ENCODE data around the gene CACNA1A.

CACNA1A gene

DNA sequence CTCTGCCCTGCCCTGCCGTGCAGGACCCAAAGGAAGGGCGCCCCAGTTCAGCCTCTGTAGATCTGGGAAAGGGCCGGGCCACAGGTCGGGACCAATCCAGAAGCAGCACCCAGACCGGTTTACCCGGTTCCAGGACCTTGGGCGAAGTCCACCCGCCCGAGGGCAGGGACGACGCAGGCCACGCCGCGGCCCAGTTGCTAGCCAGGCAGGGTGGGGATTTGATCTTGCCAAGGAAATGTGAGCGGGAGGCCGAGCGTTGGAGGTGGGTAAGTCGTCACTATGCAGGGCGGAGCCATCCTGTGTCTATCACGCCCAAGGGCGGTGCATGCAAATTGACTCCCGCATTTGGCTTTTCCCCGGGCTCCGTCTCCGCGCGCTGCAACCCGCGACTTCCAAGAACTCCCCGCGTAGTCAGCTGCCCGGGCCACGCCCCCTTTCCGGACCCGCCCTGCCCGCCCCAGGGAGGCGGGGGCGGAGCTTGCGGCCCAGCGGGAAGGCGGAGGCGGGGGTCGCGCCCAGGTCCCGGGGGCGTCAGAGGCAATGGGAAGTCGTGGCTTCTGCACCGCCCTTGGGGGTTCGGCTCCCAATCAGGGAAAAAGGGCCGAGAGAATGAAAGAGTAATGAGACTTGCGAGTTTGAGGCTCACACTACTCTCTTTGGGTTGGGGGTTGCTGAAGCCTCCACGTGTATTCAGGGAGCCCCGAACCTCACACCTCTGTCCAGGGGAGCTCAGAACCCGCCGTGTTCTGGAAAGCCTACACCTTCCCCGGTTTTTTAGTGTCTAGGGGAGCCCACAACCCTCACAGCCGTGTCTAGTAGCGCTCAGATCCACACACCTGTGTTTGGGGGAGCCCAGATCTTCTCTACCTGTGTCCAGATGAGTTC, 343.3 kb downstream of the CACNA1A start (continued):
- TF ChIP-seq, protein P1, sequence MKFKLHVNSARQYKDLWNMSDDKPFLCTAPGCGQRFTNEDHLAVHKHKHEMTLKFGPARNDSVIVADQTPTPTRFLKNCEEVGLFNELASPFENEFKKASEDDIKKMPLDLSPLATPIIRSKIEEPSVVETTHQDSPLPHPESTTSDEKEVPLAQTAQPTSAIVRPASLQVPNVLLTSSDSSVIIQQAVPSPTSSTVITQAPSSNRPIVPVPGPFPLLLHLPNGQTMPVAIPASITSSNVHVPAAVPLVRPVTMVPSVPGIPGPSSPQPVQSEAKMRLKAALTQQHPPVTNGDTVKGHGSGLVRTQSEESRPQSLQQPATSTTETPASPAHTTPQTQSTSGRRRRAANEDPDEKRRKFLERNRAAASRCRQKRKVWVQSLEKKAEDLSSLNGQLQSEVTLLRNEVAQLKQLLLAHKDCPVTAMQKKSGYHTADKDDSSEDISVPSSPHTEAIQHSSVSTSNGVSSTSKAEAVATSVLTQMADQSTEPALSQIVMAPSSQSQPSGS (tag by site-specific recombination; IDR thresholded peaks at IDR 0.05; ENCODE audit: low read depth), result no peak
- TF ChIP-seq ZNF571 (tag by site-specific recombination; IDR thresholded peaks at IDR 0.05), result no peak
- no peak for TF ChIP-seq ZNF837 (tag by site-specific recombination; IDR thresholded peaks at IDR 0.05)
- TF ChIP-seq ZNF423 (tag by site-specific recombination; IDR thresholded peaks at IDR 0.05), result peak; percentile 90
- no peak for TF ChIP-seq ZNF175 (tag by site-specific recombination; IDR thresholded peaks at IDR 0.05)
- TF ChIP-seq, protein P2, sequence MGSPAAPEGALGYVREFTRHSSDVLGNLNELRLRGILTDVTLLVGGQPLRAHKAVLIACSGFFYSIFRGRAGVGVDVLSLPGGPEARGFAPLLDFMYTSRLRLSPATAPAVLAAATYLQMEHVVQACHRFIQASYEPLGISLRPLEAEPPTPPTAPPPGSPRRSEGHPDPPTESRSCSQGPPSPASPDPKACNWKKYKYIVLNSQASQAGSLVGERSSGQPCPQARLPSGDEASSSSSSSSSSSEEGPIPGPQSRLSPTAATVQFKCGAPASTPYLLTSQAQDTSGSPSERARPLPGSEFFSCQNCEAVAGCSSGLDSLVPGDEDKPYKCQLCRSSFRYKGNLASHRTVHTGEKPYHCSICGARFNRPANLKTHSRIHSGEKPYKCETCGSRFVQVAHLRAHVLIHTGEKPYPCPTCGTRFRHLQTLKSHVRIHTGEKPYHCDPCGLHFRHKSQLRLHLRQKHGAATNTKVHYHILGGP (tag by site-specific recombination; IDR thresholded peaks at IDR 0.05), result peak; percentile 83
- TF ChIP-seq ZNF473 (tag by site-specific recombination; IDR thresholded peaks at IDR 0.05), result no peak
- no peak for TF ChIP-seq ZNF548 (tag by site-specific recombination; IDR thresholded peaks at IDR 0.05)
- TF ChIP-seq ZEB2 (tag by site-specific recombination; IDR thresholded peaks at IDR 0.05), result peak; percentile 60; the same call in 1 of the 2 replicates
- no peak for TF ChIP-seq ZNF514 (tag by site-specific recombination; IDR thresholded peaks at IDR 0.05)
- no peak for TF ChIP-seq ZNF664 (tag by site-specific recombination; IDR thresholded peaks at IDR 0.05)
- TF ChIP-seq ZNF521 (tag by site-specific recombination; IDR thresholded peaks at IDR 0.05), result no peak
- TF ChIP-seq, protein P3, sequence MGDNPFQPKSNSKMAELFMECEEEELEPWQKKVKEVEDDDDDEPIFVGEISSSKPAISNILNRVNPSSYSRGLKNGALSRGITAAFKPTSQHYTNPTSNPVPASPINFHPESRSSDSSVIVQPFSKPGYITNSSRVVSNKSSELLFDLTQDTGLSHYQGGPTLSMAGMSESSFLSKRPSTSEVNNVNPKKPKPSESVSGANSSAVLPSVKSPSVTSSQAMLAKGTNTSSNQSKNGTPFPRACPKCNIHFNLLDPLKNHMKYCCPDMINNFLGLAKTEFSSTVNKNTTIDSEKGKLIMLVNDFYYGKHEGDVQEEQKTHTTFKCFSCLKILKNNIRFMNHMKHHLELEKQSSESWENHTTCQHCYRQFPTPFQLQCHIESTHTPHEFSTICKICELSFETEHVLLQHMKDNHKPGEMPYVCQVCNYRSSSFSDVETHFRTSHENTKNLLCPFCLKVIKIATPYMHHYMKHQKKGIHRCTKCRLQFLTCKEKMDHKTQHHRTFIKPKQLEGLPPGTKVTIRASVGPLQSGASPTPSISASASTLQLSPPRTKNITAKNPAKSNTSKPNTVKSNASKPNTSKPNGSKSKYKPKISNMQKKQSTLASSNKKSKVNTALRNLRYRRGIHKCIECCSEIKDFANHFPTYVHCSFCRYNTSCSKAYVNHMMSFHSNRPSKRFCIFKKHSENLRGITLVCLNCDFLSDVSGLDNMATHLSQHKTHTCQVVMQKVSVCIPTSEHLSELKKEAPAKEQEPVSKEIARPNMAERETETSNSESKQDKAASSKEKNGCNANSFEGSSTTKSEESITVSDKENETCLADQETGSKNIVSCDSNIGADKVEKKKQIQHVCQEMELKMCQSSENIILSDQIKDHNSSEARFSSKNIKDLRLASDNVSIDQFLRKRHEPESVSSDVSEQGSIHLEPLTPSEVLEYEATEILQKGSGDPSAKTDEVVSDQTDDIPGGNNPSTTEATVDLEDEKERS (tag by site-specific recombination; IDR thresholded peaks at IDR 0.05), result no peak
- no peak for TF ChIP-seq ZNF23 (tag by site-specific recombination; IDR thresholded peaks at IDR 0.05; ENCODE audit: borderline replicate concordance)
- no peak for TF ChIP-seq ZNF585B (tag by site-specific recombination; IDR thresholded peaks at IDR 0.05)
- TF ChIP-seq, protein P4, sequence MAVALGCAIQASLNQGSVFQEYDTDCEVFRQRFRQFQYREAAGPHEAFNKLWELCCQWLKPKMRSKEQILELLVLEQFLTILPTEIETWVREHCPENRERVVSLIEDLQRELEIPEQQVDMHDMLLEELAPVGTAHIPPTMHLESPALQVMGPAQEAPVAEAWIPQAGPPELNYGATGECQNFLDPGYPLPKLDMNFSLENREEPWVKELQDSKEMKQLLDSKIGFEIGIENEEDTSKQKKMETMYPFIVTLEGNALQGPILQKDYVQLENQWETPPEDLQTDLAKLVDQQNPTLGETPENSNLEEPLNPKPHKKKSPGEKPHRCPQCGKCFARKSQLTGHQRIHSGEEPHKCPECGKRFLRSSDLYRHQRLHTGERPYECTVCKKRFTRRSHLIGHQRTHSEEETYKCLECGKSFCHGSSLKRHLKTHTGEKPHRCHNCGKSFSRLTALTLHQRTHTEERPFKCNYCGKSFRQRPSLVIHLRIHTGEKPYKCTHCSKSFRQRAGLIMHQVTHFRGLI (tag by site-specific recombination; IDR thresholded peaks at IDR 0.05), result no peak
- TF ChIP-seq, protein P5, sequence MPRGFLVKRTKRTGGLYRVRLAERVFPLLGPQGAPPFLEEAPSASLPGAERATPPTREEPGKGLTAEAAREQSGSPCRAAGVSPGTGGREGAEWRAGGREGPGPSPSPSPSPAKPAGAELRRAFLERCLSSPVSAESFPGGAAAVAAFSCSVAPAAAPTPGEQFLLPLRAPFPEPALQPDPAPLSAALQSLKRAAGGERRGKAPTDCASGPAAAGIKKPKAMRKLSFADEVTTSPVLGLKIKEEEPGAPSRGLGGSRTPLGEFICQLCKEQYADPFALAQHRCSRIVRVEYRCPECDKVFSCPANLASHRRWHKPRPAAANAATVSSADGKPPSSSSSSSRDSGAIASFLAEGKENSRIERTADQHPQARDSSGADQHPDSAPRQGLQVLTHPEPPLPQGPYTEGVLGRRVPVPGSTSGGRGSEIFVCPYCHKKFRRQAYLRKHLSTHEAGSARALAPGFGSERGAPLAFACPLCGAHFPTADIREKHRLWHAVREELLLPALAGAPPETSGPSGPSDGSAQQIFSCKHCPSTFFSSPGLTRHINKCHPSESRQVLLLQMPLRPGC (tag by site-specific recombination; IDR thresholded peaks at IDR 0.05), result no peak
- no peak for TF ChIP-seq SETDB1 (IDR thresholded peaks at IDR 0.05; ENCODE audit: insufficient read length, low read length)
- TF ChIP-seq ZNF223 (tag by site-specific recombination; IDR thresholded peaks at IDR 0.05), result no peak
- no peak for TF ChIP-seq ZNF248 (tag by site-specific recombination; IDR thresholded peaks at IDR 0.05)
- TF ChIP-seq ZNF302 (tag by site-specific recombination; IDR thresholded peaks at IDR 0.05; ENCODE audit: low read depth), result no peak
- no peak for TF ChIP-seq SCRT2 (tag by site-specific recombination; IDR thresholded peaks at IDR 0.05)
- TF ChIP-seq, protein P6, sequence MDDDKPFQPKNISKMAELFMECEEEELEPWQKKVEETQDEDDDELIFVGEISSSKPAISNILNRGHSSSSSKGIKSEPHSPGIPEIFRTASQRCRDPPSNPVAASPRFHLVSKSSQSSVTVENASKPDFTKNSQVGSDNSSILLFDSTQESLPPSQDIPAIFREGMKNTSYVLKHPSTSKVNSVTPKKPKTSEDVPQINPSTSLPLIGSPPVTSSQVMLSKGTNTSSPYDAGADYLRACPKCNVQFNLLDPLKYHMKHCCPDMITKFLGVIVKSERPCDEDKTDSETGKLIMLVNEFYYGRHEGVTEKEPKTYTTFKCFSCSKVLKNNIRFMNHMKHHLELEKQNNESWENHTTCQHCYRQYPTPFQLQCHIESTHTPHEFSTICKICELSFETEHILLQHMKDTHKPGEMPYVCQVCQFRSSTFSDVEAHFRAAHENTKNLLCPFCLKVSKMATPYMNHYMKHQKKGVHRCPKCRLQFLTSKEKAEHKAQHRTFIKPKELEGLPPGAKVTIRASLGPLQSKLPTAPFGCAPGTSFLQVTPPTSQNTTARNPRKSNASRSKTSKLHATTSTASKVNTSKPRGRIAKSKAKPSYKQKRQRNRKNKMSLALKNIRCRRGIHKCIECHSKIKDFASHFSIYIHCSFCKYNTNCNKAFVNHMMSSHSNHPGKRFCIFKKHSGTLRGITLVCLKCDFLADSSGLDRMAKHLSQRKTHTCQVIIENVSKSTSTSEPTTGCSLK (tag by site-specific recombination; IDR thresholded peaks at IDR 0.05), result no peak
- peak; percentile 91 for TF ChIP-seq KLF10 (tag by site-specific recombination; IDR thresholded peaks at IDR 0.05)
- TF ChIP-seq, protein P7, sequence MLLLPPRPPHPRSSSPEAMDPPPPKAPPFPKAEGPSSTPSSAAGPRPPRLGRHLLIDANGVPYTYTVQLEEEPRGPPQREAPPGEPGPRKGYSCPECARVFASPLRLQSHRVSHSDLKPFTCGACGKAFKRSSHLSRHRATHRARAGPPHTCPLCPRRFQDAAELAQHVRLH (tag by site-specific recombination; IDR thresholded peaks at IDR 0.05), result no peak
- no peak for TF ChIP-seq HOXC10 (CRISPR knock-in tag; IDR thresholded peaks at IDR 0.05)
- TF ChIP-seq RBAK (tag by site-specific recombination; IDR thresholded peaks at IDR 0.05), result no peak
- TF ChIP-seq GLIS2 (tag by site-specific recombination; IDR thresholded peaks at IDR 0.05), result peak; percentile 76

All from HEK293 (cell line).